Transverse colon (tissue), 4 donors: ENCODE results near the gene RHOA. TPM values are rescaled to one million over a fixed set of nuclear protein-coding genes. Genes with fewer than 3 reads are reported as not detected.

Source experiments
- DNase-seq: peaks from one replicate; pipeline ENCODE4 v3.0.0-alpha.2; 2019
- H3K27ac ChIP-seq, 4 donors: fragments of 200-600 bp; sonication (generic); 2 replicates each; pipeline ENCODE4 v1.5.1; 2016 to 2018; ENCODE audit warnings: inconsistent platforms in 4 of 4
- H3K27me3 ChIP-seq: fragments of 200-600 bp; sonication (generic); 2 replicates; pipeline ENCODE4 v1.5.1; 2017; ENCODE audit warnings: inconsistent platforms
- H3K36me3 ChIP-seq, 4 donors: fragments of 200-600 bp; sonication (generic); 2 replicates each; pipeline ENCODE4 v1.5.1; 2017 to 2019; ENCODE audit warnings: inconsistent platforms in 4 of 4
- H3K4me1 ChIP-seq, 4 donors: fragments of 200-600 bp; sonication (generic); 2 replicates each; pipeline ENCODE4 v1.5.1; 2017 to 2020; ENCODE audit warnings: inconsistent platforms in 4 of 4
- H3K4me3 ChIP-seq, 4 donors: fragments of 200-600 bp; sonication (generic); 1 replicate in 1 of 4; 2 replicates in 3 of 4; pipeline versions ENCODE4 v1.5.1 to v1.6.1; 2017 to 2019; ENCODE audit warnings: inconsistent platforms in 4 of 4
- H3K9me3 ChIP-seq, 2 donors: fragments of 200-600 bp; sonication (generic); 2 replicates each; pipeline ENCODE4 v1.5.1; 2017 to 2019; ENCODE audit warnings: inconsistent platforms in 2 of 2
- EP300 ChIP-seq: sonication (generic); formaldehyde crosslinking; IDR thresholded peaks from one replicate; pipeline ENCODE4 v1.6.1; 2017; ENCODE audit warnings: antibody characterized with exemption, low read depth
- POLR2A ChIP-seq: fragments of 450-650 bp; IDR thresholded peaks from one replicate; pipeline ENCODE4 v1.6.1; 2016; ENCODE audit warnings: antibody characterized with exemption, mild to moderate bottlenecking, moderate library complexity
- POLR2AphosphoS5 ChIP-seq, 3 donors: sonication (generic); formaldehyde crosslinking; IDR thresholded peaks; one replicate each; pipeline ENCODE4 v1.6.1; 2016; ENCODE audit warnings: antibody characterized with exemption in 3 of 3
- WGBS, 2 donors: methylation state at CpG; one replicate each; pipeline ENCODE4 v1.1.5; 2018; ENCODE audit warnings: low coverage in 1 of 2; 5-methylcytosine and 5-hydroxymethylcytosine counted together
- in situ Hi-C, 4 donors: fragments of 200-750 bp; cut with MboI; loops; one replicate each; pipeline versions ENCODE4 v1.15.0 to v1.15.1; 2017; ENCODE audit warnings: low sequenced_read_pairs in 3 of 4, low pct_ligation_motif_present in 1 of 4, low pct_unique_long_range_greater_than_20kb in 1 of 4
- intact Hi-C: fragments of 100-400 bp; cut with DNase I; formaldehyde crosslinking; loops from one replicate; pipeline ENCODE4 v1.15.1; 2023; ENCODE audit warnings: low total_unique reads
- total RNA-seq, 4 donors: library from RNA; depleted of rRNA; stranded (reverse); fragments of >200 nt; gene quantifications; one replicate each; pipeline ENCODE4 v1.1.0, GENCODE V29; 2016
- TF ChIP-seq, protein P1 (sequence below), 5 experiments: fragments of 200-600 bp in 3 of 5; fragments of 450-650 bp in 2 of 5; sonication (generic) in 3 of 5; IDR thresholded peaks; 1 replicate in 2 of 5; 2 replicates in 3 of 5; pipeline ENCODE4 v1.5.1; 2016 to 2017; ENCODE audit warnings: antibody characterized with exemption in 5 of 5, inconsistent platforms in 3 of 5, mild to moderate bottlenecking in 2 of 5, moderate library complexity in 1 of 5

Gene RHOA
- total RNA-seq, 4 donors from 2014 or later, result 302 to 526 (median 401) TPM

GRCh38 chr3:49327485-49327884 is 84.3 kb downstream of the RHOA start:
- Histone ChIP-seq H3K9me3 (no peaks in the 10 kb centered on the region), H3K4me1 (no peaks in the 10 kb centered on the region), H3K4me3 (no peak overlapping the region), H3K27me3 (no peaks in the 10 kb centered on the region), H3K36me3 (peaks cover 0 to 81% (median 26%) of the 10 kb centered on the region in 4 donors), H3K27ac (no peak overlapping the region)
- intact Hi-C loops, result no loop called here
- 80 to 81% methylated on average over 3 to 7 of the region's 7 CpGs for WGBS, 2 donors
- in situ Hi-C loops, result loop anchor here in 2 of 4 donors (25.0 kb wide), 1 partner anchor 110 kb away; the partner anchor contains the start of gene NICN1 (in 2 of the 2)
- no peak for TF ChIP-seq POLR2AphosphoS5 (IDR thresholded peaks at IDR 0.05)
- TF ChIP-seq EP300, result no peak
- TF ChIP-seq, protein P1, sequence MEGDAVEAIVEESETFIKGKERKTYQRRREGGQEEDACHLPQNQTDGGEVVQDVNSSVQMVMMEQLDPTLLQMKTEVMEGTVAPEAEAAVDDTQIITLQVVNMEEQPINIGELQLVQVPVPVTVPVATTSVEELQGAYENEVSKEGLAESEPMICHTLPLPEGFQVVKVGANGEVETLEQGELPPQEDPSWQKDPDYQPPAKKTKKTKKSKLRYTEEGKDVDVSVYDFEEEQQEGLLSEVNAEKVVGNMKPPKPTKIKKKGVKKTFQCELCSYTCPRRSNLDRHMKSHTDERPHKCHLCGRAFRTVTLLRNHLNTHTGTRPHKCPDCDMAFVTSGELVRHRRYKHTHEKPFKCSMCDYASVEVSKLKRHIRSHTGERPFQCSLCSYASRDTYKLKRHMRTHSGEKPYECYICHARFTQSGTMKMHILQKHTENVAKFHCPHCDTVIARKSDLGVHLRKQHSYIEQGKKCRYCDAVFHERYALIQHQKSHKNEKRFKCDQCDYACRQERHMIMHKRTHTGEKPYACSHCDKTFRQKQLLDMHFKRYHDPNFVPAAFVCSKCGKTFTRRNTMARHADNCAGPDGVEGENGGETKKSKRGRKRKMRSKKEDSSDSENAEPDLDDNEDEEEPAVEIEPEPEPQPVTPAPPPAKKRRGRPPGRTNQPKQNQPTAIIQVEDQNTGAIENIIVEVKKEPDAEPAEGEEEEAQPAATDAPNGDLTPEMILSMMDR (IDR thresholded peaks at IDR 0.05), result peak in 3 of 5 experiments; percentile 9 to 33 (median 22)
- DNase-seq, result no peak

GRCh38 chr3:49324768-49325167 is 87.0 kb downstream of the RHOA start:
- H3K4me1 ChIP-seq, result no peaks in the 10 kb centered on the region
- WGBS, 2 donors, result 94% methylated on average over 7 of the region's 7 CpGs; no CpG with 5 or more reads in 1 of the 2 donors
- peaks cover 0 to 95% (median 26%) of the 10 kb centered on the region in 4 donors for H3K36me3 ChIP-seq
- H3K9me3 ChIP-seq, result no peaks in the 10 kb centered on the region
- DNase-seq, result no peak
- H3K27me3 ChIP-seq, result no peaks in the 10 kb centered on the region
- H3K4me3 ChIP-seq, result no peak overlapping the region
- in situ Hi-C loops (loop anchor here in 2 of 4 donors (25.0 kb wide), 1 partner anchor 113 kb away; the partner anchor contains the start of gene NICN1 (in 2 of the 2)), intact Hi-C loops (no loop called here)
- H3K27ac ChIP-seq, result no peak overlapping the region
- TF ChIP-seq, protein P1 (IDR thresholded peaks at IDR 0.05), result no peak
- TF ChIP-seq POLR2A (no peak), POLR2AphosphoS5 (IDR thresholded peaks at IDR 0.05) (no peak), EP300 (no peak)

- intact Hi-C loops, result no loop called here
Measured at GRCh38 chr3:49316696-49317457, 94.9 kb downstream of the RHOA start.

More at GRCh38 chr3:49316696-49317457, 94.9 kb downstream of the RHOA start:
- no peaks in the 10 kb centered on the region for H3K4me1 ChIP-seq
- WGBS, 2 donors, result 83 to 96% methylated on average over 3 to 16 of the region's 16 CpGs
- no peak overlapping the region for H3K4me3 ChIP-seq
- peaks cover 0 to 46% (median 16%) of the 10 kb centered on the region in 4 donors for H3K36me3 ChIP-seq
- in situ Hi-C loops, result no loop called here
- no peaks in the 10 kb centered on the region for H3K9me3 ChIP-seq
- TF ChIP-seq, protein P1 (IDR thresholded peaks at IDR 0.05), result no peak
- TF ChIP-seq POLR2A (no peak), EP300 (no peak), POLR2AphosphoS5 (IDR thresholded peaks at IDR 0.05) (peak in 2 of 3 donors; percentile 54 to 85)
- no peaks in the 10 kb centered on the region for H3K27me3 ChIP-seq
- DNase-seq, result peak; percentile 33
- H3K27ac ChIP-seq, result peak overlapping the region in 3 of 4 donors; percentile 14 to 58 (median 39)
